GM10248 (cell line): Measurements from ENCODE around the gene HOXA13.

Source experiments
- CTCF ChIA-PET: fragments of 300-600 bp; sonication (Branson Sonifier 250); formaldehyde crosslinking; extraction: SDS; loops from one replicate; lab custom pipeline; 2021; ENCODE audit warnings: antibody characterized with exemption; lab: Yijun Ruan, JAX
- POLR2A ChIA-PET: fragments of 350-650 bp; sonication (Branson Sonifier 250); formaldehyde crosslinking; extraction: SDS; loops from one replicate; lab custom pipeline; 2020; ENCODE audit warnings: antibody characterized with exemption; lab: Yijun Ruan, JAX
- DNase-seq: peaks from one replicate; pipeline ENCODE4 v3.0.0; 2012; ENCODE audit errors: extremely low spot score
- TF ChIP-seq, protein P1 (sequence below): IDR thresholded peaks from 2 replicates; pipeline ENCODE4 v1.5.1; 2012; ENCODE audit warnings: mild to moderate bottlenecking, low read depth; ENCODE audit errors: extremely low read depth, missing control alignments, control extremely low read depth

HOXA13 gene

DNA sequence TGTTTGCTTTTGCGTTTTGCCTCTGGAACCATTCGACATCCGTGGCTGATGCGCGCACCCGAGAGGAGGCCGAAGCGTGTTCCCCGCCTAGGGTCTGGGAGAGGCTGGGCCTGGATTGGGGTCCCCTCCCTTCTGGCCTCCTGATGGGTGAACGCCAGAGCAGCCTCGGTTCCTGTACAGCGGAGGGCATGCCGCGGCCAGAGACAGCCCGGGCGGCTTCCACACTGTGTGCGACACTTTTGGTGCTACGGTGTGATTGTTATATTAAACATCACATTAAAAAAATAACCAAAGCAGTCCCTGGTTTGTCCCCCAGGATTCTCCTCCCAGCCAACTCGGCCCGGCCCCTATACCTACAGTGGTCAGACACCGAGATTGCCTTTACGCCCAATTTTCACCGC, 39.7 kb downstream of the HOXA13 start:
- TF ChIP-seq, protein P1, sequence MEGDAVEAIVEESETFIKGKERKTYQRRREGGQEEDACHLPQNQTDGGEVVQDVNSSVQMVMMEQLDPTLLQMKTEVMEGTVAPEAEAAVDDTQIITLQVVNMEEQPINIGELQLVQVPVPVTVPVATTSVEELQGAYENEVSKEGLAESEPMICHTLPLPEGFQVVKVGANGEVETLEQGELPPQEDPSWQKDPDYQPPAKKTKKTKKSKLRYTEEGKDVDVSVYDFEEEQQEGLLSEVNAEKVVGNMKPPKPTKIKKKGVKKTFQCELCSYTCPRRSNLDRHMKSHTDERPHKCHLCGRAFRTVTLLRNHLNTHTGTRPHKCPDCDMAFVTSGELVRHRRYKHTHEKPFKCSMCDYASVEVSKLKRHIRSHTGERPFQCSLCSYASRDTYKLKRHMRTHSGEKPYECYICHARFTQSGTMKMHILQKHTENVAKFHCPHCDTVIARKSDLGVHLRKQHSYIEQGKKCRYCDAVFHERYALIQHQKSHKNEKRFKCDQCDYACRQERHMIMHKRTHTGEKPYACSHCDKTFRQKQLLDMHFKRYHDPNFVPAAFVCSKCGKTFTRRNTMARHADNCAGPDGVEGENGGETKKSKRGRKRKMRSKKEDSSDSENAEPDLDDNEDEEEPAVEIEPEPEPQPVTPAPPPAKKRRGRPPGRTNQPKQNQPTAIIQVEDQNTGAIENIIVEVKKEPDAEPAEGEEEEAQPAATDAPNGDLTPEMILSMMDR = no peak
- no peak for DNase-seq
- CTCF ChIA-PET = interaction anchor here (0.6 to 3.8 kb wide), 33 partner anchors 8 to 1298 kb away, joined by 3 to 59 read pairs (median 6); partner anchors contain the start of gene HOXA3
- POLR2A ChIA-PET = no interaction called here

DNA sequence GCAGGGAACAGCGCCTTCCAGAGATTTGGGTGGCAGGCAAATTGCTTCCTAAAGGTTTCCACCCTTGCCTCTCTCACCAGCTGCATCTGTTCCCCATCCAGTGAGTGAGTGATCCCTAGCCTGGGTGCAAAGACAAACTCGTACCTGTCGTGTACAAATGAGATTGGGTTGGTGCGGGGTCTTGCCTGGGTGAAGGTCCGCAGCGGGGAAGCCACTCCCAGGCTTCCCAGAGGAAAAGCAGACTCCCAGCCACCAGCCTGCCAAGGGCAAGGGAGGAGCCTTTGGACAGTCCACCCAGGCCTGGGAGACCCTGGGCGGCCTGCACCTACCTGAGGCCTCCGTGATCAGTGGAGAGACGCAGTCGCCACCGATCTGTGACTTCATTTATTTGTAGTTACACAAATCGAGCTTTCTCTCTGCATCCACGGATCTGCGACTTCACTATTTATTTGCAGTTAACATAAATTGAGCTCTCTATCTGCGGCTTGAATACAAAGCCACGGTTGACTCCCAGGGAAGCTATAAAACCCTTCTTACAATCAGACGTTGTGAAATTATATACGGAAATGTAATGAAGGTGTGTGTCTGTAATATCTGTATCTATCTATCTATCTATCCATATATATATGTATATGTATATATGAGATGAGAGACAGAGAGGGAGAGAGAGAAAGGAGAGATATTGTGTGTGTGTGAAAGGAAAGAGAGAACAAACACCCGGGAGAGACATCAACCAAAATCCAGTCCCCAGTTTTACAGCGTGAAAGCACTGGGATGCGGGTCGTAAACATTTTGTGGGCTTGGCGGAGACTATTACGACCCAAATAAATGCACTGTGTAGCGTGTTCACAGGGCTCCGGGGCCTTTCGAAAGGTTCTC, 40.4 kb downstream of the HOXA13 start:
- DNase-seq = no peak
- CTCF ChIA-PET = interaction anchor here (0.9 to 1.7 kb wide), 16 partner anchors 9 to 1267 kb away, joined by 3 to 16 read pairs (median 4); partner anchors contain the start of gene HOXA11
- TF ChIP-seq, protein P1 = no peak
- POLR2A ChIA-PET = no interaction called here

DNA sequence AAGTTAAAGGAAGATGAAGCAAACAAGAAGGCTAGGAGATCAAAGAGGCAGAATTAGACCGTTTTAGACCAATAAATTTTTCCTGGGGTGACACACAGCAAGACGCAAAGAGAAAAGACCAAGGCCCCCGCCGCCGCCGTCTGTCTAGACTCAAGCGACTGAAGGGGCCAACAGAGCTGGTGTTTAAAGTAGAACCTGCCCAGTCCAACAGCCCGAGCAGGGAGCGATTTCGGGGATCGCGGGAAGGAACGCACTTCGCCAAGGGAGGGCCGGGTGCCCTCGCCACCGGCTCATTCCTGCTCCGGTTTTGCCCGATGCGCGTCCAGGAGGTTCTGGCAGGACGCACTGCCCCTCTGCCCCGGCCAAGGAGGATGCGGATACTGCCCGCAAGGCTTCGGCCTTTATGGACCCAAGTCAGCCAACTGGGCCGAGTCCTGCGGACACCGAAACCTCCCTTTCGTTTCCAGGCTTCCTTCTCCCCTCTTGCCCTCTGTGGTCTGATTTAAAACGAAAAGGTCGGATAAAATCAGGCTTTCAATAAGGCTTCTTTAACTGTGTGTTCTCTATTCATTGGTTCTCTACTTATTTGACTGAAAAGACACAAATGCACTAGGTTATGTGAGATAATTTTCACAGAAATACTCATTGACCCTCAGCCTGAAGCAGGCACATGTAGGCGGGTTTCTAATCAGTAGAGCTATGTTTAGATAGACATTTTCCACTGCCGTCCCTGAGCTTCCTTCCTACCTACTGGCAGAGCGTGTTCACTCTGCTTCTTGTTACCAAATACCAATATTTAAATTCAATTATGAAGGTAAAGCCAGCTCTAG, 41.2 kb downstream of the HOXA13 start:
- POLR2A ChIA-PET = no interaction called here
- TF ChIP-seq, protein P1 = no peak
- CTCF ChIA-PET = interaction anchor here (1.0 to 1.7 kb wide), 14 partner anchors 9 to 1266 kb away, joined by 3 to 16 read pairs (median 4); partner anchors contain the start of gene HOXA11
- DNase-seq = no peak

DNA sequence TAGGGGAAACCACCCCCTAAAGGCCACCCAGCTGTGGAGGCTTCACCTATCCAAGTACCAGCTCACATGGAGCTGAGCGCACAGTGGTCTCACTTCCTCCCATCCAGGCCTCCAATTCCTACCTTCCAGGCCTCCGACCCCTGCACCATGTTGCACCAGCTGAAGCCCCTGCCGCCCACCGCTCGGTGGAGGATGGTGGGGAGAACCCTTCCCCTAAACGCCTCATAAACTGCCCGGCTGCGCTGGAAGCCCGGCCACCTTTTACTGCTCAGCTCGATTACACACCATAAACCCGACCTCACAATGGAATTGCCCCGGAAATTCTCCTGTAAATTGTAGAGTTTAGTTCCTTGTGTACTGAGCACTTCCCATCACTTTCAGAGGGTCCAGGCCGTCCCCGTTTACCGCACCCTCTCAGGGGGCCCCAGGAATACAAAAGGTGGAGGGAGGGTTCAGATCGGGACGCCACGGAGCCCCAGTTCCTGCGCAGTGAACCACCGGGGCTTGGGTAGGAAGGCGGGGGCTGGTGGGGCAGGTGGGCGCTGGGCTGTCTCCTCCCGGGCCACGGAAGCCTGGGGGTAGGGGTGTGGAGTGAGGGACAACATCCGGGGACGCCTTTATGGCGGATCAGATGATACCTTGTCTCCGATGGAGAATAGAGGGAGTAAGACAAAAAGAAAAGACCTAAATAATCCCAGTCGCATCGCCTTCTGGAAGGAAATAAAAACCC, 42.0 kb downstream of the HOXA13 start:
- ChIA-PET POLR2A (no interaction called here), CTCF (interaction anchor here (1.0 to 1.3 kb wide), 3 partner anchors 65 to 788 kb away, joined by 3 to 5 read pairs (median 3); no protein-coding TSS in a partner anchor)
- TF ChIP-seq, protein P1 = no peak
- no peak for DNase-seq

DNA sequence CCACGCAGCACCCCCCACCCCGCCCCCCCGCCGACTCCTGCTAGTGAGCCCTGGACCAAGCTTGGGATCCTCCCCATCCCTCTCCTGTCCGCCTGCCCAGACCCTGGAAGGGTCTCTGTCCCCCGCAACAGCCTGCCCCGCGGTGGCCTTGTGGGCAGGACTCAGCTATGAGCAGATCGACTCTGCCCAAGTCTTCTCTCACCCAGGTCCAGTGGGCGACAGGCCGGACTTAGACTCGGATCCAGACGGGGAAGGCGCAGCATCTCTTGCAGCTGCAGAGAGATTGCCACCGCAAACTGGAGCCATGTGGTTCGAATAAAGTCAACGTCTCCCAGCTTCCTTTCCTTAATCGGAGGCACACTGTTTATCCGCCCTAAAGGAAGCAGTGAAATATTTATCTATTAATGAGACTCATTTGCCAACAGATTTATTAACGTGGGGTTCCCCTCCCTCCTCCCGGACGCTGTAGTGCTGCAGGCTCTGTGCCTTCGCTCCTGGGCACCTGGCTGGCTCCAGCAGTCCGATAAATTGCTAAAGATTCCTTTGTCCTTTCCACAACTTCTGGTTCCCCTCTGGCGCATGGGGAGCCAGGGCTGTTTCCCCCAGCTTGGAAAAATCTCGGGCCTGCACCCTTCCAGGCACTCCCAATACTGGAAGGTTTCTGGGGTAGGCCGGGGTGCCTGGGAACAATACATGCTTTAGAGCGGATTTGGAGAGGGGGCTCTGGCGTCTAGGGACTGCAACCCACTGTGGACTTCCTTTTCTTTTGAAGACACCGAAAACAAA, 42.8 kb downstream of the HOXA13 start:
- TF ChIP-seq, protein P1 = no peak
- ChIA-PET POLR2A (no interaction called here), CTCF (interaction anchor here (1.0 to 1.3 kb wide), 2 partner anchors 301 to 787 kb away, joined by 3 to 5 read pairs; no protein-coding TSS in a partner anchor)
- DNase-seq = no peak
